PFSK-1 (cell line): ENCODE results near the gene RPP25L.

ENCODE experiments used
- FOXP2 ChIP-seq: optimal IDR thresholded peaks from 2 replicates; pipeline ENCODE3; 2011; ENCODE audit warnings: borderline replicate concordance, control low read depth, inconsistent platforms; ENCODE audit not compliant: insufficient read depth; ENCODE audit errors: extremely low read length, extremely low read depth
- POLR2AphosphoS5 ChIP-seq: IDR thresholded peaks from 2 replicates; pipeline ENCODE4 v1.6.1; 2012; ENCODE audit warnings: low read depth, mild to moderate bottlenecking, control low read depth, low read length, moderate library complexity
- REST ChIP-seq, 2 experiments: IDR thresholded peaks; 2 replicates each; pipeline versions ENCODE4 v1.6.1 to v1.8.0; 2011 to 2012; ENCODE audit warnings: low read depth in 2 of 2, low read length in 2 of 2, control low read depth in 1 of 2, inconsistent platforms in 1 of 2, mild to moderate bottlenecking in 1 of 2, moderate library complexity in 1 of 2; ENCODE audit not compliant: insufficient read depth in 1 of 2
- SIN3A ChIP-seq: IDR thresholded peaks from 2 replicates; pipeline ENCODE4 v1.6.1; 2012; ENCODE audit warnings: mild to moderate bottlenecking, low read length, moderate library complexity, borderline replicate concordance; ENCODE audit not compliant: insufficient read depth
- TAF1 ChIP-seq: IDR thresholded peaks from 2 replicates; pipeline ENCODE4 v1.6.1; 2012; ENCODE audit warnings: low read length, control low read depth, borderline replicate concordance; ENCODE audit not compliant: insufficient read depth

DNA sequence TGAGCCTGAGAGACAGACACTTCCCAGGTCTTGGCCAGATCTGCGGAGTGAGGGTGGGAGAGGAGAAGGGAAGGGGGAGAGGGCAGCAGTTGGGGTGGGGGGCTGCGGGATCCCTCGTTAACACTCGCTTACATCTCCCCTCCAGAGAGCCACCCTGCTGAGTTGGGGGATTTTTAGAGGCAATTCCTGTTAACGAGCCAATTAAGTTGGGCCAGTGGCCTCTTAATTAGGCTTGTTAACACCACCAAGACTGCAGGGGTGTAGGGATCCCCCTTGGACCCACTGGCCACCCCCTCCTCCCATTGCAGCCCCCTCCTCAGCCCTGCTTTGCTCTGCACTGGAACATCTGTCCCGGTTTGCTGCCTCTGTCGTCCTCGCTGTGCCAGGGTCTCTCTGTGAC lies 46.0 kb downstream of the RPP25L start:
- no peak for TF ChIP-seq POLR2AphosphoS5
- no peak for TF ChIP-seq TAF1
- no peak for TF ChIP-seq FOXP2
- TF ChIP-seq REST (IDR thresholded peaks at IDR 0.05; ENCODE audit: insufficient read depth in 1 of 2, low read depth in 2 of 2, low read length in 2 of 2): no peak
- no peak for TF ChIP-seq SIN3A
